HUES6 (cell line): ENCODE results near the gene RBAK.
"Not testable (repeated sequence)": the region's sequence is repeated elsewhere in the genome, so short reads cannot be mapped to it uniquely, and the experiment has no call there.

Experiments
- H3K27ac ChIP-seq: 2 replicates; pipeline ENCODE4 v1.7.0; 2013; ENCODE audit warnings: low read depth, mild to moderate bottlenecking, low read length, inconsistent platforms
- H3K27me3 ChIP-seq: 2 replicates; pipeline ENCODE4 v1.6.1; 2013; ENCODE audit warnings: low read length; ENCODE audit not compliant: control insufficient read depth, insufficient read depth
- H3K36me3 ChIP-seq: 2 replicates; pipeline ENCODE4 v1.6.1; 2013; ENCODE audit warnings: low read length; ENCODE audit not compliant: control insufficient read depth, insufficient read depth
- H3K4me1 ChIP-seq: 2 replicates; pipeline ENCODE4 v1.6.1; 2013; ENCODE audit warnings: low read length; ENCODE audit not compliant: control insufficient read depth, insufficient read depth
- H3K4me3 ChIP-seq: 2 replicates; pipeline ENCODE4 v1.5.1; 2013; ENCODE audit warnings: low read depth, low read length
- H3K9ac ChIP-seq: one replicate; pipeline ENCODE4 v1.6.1; 2013; ENCODE audit warnings: mild to moderate bottlenecking, low read length
- H3K9me3 ChIP-seq: 2 replicates; pipeline ENCODE4 v1.6.1; 2013; ENCODE audit warnings: low read depth, low read length; ENCODE audit not compliant: control insufficient read depth, insufficient read depth

Gene RBAK

GRCh38 chr7:5020098-5020497, 25.6 kb upstream of the RBAK start:
- H3K4me3 ChIP-seq: no peak overlapping the region
- H3K27ac ChIP-seq: no peak overlapping the region
- H3K4me1 ChIP-seq: no peaks in the 10 kb centered on the region
- H3K27me3 ChIP-seq: no peaks in the 10 kb centered on the region
- H3K9ac ChIP-seq: no peak overlapping the region
- H3K36me3 ChIP-seq: no peaks in the 10 kb centered on the region
- H3K9me3 ChIP-seq: 0 out of 2 replicates have a peak, but pooled peaks cover 4% of the 10 kb centered on the region

GRCh38 chr7:5020976-5021550, 24.6 kb upstream of the RBAK start:
- not testable (repeated sequence) for H3K9me3 ChIP-seq, H3K4me3 ChIP-seq, H3K9ac ChIP-seq, H3K36me3 ChIP-seq, H3K27ac ChIP-seq, H3K4me1 ChIP-seq, H3K27me3 ChIP-seq

- not testable (repeated sequence) for H3K27me3 ChIP-seq, H3K27ac ChIP-seq, H3K4me1 ChIP-seq, H3K4me3 ChIP-seq, H3K36me3 ChIP-seq, H3K9me3 ChIP-seq, H3K9ac ChIP-seq
Measured at GRCh38 chr7:5023626-5024025, 22.0 kb upstream of the RBAK start.

- not testable (repeated sequence) for H3K4me1 ChIP-seq, H3K4me3 ChIP-seq, H3K27ac ChIP-seq, H3K9me3 ChIP-seq, H3K36me3 ChIP-seq, H3K9ac ChIP-seq, H3K27me3 ChIP-seq
Measured at GRCh38 chr7:5027796-5028410, 17.8 kb upstream of the RBAK start.

- not testable (repeated sequence) for H3K4me1 ChIP-seq, H3K9ac ChIP-seq, H3K27ac ChIP-seq, H3K27me3 ChIP-seq, H3K36me3 ChIP-seq, H3K4me3 ChIP-seq, H3K9me3 ChIP-seq
Measured at GRCh38 chr7:5033186-5033585, 12.5 kb upstream of the RBAK start.

- H3K9me3 ChIP-seq: no peaks in the 10 kb centered on the region
- H3K27ac ChIP-seq: no peak overlapping the region
- H3K4me1 ChIP-seq: no peaks in the 10 kb centered on the region
- H3K27me3 ChIP-seq: no peaks in the 10 kb centered on the region
- no peak overlapping the region for H3K9ac ChIP-seq
- H3K36me3 ChIP-seq: no peaks in the 10 kb centered on the region
- H3K4me3 ChIP-seq: no peak overlapping the region
Measured at GRCh38 chr7:5035276-5035675, 10.4 kb upstream of the RBAK start.

GRCh38 chr7:5036446-5036845, 9.2 kb upstream of the RBAK start:
- no peak overlapping the region for H3K4me3 ChIP-seq
- H3K36me3 ChIP-seq: no peaks in the 10 kb centered on the region
- no peaks in the 10 kb centered on the region for H3K4me1 ChIP-seq
- H3K27me3 ChIP-seq: no peaks in the 10 kb centered on the region
- no peak overlapping the region for H3K27ac ChIP-seq
- no peaks in the 10 kb centered on the region for H3K9me3 ChIP-seq
- H3K9ac ChIP-seq: no peak overlapping the region

GRCh38 chr7:5041047-5041446, 4.6 kb upstream of the RBAK start:
- H3K4me3 ChIP-seq: no peak overlapping the region
- no peaks in the 10 kb centered on the region for H3K36me3 ChIP-seq

GRCh38 chr7:5043661-5044060, 2.0 kb upstream of the RBAK start:
- no peak overlapping the region for H3K27ac ChIP-seq
- H3K9ac ChIP-seq: no peak overlapping the region
- H3K36me3 ChIP-seq: peaks cover 7% of the 10 kb centered on the region
- H3K27me3 ChIP-seq: no peaks in the 10 kb centered on the region
- H3K4me3 ChIP-seq: no peak overlapping the region
- no peaks in the 10 kb centered on the region for H3K4me1 ChIP-seq
- H3K9me3 ChIP-seq: no peaks in the 10 kb centered on the region

More at GRCh38 chr7:5041047-5041446, 4.6 kb upstream of the RBAK start:
- H3K4me1 ChIP-seq: no peaks in the 10 kb centered on the region
- no peak overlapping the region for H3K9ac ChIP-seq
- no peak overlapping the region for H3K27ac ChIP-seq
- H3K27me3 ChIP-seq: no peaks in the 10 kb centered on the region
- H3K9me3 ChIP-seq: no peaks in the 10 kb centered on the region

- not testable (repeated sequence) for H3K27me3 ChIP-seq, H3K4me1 ChIP-seq
- Histone ChIP-seq H3K36me3 (peaks cover 33% of the 10 kb centered on the region), H3K9me3 (peaks cover 10% of the 10 kb centered on the region; the same call in 1 of the 2 replicates), H3K4me3 (peak overlapping the region; percentile 83), H3K9ac (peak overlapping the region; percentile 70), H3K27ac (0 out of 2 replicates have a peak overlapping the region, but pooled peaks have one; percentile 75)
Measured at GRCh38 chr7:5046397-5046732, 705 bp downstream of the RBAK start.

- not testable (repeated sequence) for H3K4me1 ChIP-seq, H3K4me3 ChIP-seq
- H3K36me3 ChIP-seq: peaks cover 40% of the 10 kb centered on the region
Measured at GRCh38 chr7:5047127-5047526, 1.5 kb downstream of the RBAK start.

More at GRCh38 chr7:5047127-5047526, 1.5 kb downstream of the RBAK start:
- not testable (repeated sequence) for H3K9ac ChIP-seq, H3K27ac ChIP-seq, H3K27me3 ChIP-seq
- H3K9me3 ChIP-seq: peaks cover 18% of the 10 kb centered on the region
